Neural crest cell (in vitro differentiated cells): ENCODE data around the gene NEK7. TPM values are rescaled to one million over a fixed set of nuclear protein-coding genes. Genes with fewer than 3 reads are reported as not detected.
"Not testable (repeated sequence)": the region's sequence is repeated elsewhere in the genome, so short reads cannot be mapped to it uniquely, and the experiment has no call there.

ENCODE experiments used
- DNase-seq: peaks from one replicate; pipeline ENCODE4 v3.0.0; 2021; ENCODE audit warnings: low read depth, mixed read lengths, low spot score
- H3K27ac Mint-ChIP-seq: one replicate; pipeline ENCODE4 v1.8.0; 2021; ENCODE audit warnings: mild to moderate bottlenecking, mixed read lengths; ENCODE audit not compliant: unreplicated experiment
- H3K27me3 Mint-ChIP-seq: 2 replicates; pipeline ENCODE4 v1.8.0; 2021; ENCODE audit warnings: low read depth, mild to moderate bottlenecking, mixed read lengths
- H3K36me3 Mint-ChIP-seq: 2 replicates; pipeline ENCODE4 v1.8.0; 2021; ENCODE audit warnings: low read depth, mild to moderate bottlenecking, mixed read lengths
- H3K4me1 Mint-ChIP-seq: 2 replicates; pipeline ENCODE4 v1.8.0; 2021; ENCODE audit warnings: mixed read lengths
- H3K4me3 Mint-ChIP-seq: one replicate; pipeline ENCODE4 v1.8.0; 2021; ENCODE audit warnings: mild to moderate bottlenecking, mixed read lengths
- H3K9me3 Mint-ChIP-seq: 2 replicates; pipeline ENCODE4 v1.8.0; 2021; ENCODE audit warnings: mixed read lengths
- total RNA-seq: library from RNA; stranded (reverse); gene quantifications from 2 replicates; pipeline ENCODE4 v1.2.1, GENCODE V29; 2021
- TF ChIP-seq, protein P1 (sequence below): fragments of 200-600 bp; sonication (generic); conservative IDR thresholded peaks from 2 replicates; pipeline ENCODE4 v1.5.0; 2021; ENCODE audit warnings: antibody characterized with exemption, mild to moderate bottlenecking

NEK7 gene
- total RNA-seq, 1 donor from 2014 or later, result 12.5 TPM

DNA sequence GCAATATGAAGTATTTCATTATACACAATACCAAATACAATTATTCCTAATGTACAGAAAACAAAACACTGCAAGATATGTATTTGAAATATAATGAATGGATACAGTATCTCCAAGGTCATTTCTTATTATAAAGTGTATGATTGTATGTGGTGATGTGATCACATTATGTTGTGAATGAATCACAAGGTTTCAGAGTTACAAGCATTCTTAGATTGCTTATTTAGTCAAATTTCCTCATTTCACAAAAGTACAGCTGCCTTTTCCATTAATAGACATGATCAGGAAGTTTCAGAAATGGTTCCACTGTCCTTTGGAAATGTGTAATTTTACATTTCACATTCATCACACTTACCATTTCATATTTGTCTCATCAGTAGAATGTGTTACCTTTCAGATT, 28.3 kb upstream of the NEK7 start:
- H3K4me3 Mint-ChIP-seq, result no peak overlapping the region
- no peaks in the 10 kb centered on the region for H3K27me3 Mint-ChIP-seq
- DNase-seq, result no peak
- no peak overlapping the region for H3K27ac Mint-ChIP-seq
- TF ChIP-seq, protein P1, sequence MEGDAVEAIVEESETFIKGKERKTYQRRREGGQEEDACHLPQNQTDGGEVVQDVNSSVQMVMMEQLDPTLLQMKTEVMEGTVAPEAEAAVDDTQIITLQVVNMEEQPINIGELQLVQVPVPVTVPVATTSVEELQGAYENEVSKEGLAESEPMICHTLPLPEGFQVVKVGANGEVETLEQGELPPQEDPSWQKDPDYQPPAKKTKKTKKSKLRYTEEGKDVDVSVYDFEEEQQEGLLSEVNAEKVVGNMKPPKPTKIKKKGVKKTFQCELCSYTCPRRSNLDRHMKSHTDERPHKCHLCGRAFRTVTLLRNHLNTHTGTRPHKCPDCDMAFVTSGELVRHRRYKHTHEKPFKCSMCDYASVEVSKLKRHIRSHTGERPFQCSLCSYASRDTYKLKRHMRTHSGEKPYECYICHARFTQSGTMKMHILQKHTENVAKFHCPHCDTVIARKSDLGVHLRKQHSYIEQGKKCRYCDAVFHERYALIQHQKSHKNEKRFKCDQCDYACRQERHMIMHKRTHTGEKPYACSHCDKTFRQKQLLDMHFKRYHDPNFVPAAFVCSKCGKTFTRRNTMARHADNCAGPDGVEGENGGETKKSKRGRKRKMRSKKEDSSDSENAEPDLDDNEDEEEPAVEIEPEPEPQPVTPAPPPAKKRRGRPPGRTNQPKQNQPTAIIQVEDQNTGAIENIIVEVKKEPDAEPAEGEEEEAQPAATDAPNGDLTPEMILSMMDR, result no peak
- H3K4me1 Mint-ChIP-seq, result no peaks in the 10 kb centered on the region
- H3K9me3 Mint-ChIP-seq, result peaks cover 2% of the 10 kb centered on the region
- no peaks in the 10 kb centered on the region for H3K36me3 Mint-ChIP-seq

DNA sequence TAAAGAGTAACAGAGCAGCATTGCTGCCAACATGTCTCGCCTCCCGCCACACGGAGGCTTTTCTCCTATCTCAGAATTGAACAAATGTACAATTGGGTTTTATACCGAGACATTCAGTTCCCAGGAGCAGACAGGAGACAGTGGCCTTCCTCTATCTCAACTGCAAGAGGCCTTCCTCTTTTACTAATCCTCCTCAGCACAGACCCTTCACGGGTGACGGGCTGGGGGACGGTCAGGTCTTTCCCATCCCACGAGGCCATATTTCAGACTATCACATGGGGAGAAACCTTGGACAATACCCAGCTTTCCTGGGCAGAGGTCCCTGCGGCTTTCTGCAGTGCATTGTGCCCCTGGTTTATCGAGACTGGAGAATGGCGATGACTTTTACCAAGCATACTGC, 26.7 kb upstream of the NEK7 start:
- not testable (repeated sequence) for DNase-seq, H3K4me1 Mint-ChIP-seq, H3K27ac Mint-ChIP-seq, H3K27me3 Mint-ChIP-seq, H3K9me3 Mint-ChIP-seq, H3K4me3 Mint-ChIP-seq, H3K36me3 Mint-ChIP-seq

DNA sequence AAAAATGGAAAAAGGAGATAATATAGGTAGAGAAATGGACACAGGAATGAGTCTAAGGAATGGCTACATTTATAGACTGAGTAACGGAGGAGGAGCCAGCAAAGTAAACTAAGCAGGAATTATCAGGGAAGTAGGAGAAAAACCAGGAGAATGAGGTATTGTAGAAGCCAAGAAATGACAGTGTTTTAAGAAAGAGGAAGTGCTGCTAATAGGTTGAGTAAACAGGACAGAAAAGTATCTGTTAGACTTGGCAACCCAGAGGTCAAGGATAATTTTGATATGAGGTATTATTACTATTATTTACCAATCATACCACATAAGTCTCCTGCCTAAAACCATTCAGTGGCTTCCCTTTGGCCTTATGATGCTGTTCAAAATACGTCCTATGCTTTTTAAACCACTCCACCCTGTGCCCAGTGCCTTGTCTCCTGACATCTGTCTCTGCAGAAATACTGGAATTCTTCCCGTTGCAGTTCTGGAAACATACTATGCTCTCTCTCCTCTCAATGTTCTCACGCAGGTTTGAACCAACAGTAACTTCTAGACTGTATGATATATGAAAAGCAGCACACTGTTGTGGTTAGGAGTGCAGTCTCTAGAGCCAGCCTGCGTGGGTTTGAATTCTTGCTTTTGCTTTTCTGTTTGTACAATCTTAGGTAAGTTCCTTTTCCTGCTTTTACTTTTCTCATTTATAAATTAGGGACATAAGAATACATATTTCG, 24.6 kb upstream of the NEK7 start:
- no peaks in the 10 kb centered on the region for H3K27me3 Mint-ChIP-seq
- no peak for DNase-seq
- no peaks in the 10 kb centered on the region for H3K36me3 Mint-ChIP-seq
- H3K9me3 Mint-ChIP-seq, result peaks cover 5% of the 10 kb centered on the region
- TF ChIP-seq, protein P1, result no peak
- H3K4me1 Mint-ChIP-seq, result no peaks in the 10 kb centered on the region
- H3K4me3 Mint-ChIP-seq, result no peak overlapping the region
- peak overlapping the region; percentile 9 for H3K27ac Mint-ChIP-seq

DNA sequence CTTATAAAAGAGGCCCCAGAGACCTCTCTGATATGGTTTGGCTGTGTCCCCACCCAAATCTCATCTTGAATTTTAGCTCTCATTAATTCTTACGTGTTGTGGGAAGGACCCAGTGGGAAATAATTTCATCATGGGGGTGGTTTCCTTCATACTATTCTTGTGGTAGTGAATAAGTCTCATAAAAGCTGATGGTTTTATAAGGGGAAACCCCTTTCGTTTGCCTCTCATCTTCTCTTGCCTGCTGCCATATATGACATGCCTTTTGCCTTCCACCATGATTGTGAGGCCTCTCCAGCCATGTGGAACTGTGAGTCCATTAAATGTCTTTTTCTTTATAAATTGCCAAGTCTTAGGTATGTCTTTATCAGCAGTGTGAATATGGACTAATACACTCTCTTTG, 22.5 kb upstream of the NEK7 start:
- TF ChIP-seq, protein P1, result no peak
- no peak for DNase-seq
- Mint-ChIP-seq H3K36me3 (peaks cover 3% of the 10 kb centered on the region), H3K4me3 (no peak overlapping the region), H3K27me3 (no peaks in the 10 kb centered on the region), H3K4me1 (no peaks in the 10 kb centered on the region), H3K9me3 (peaks cover 18% of the 10 kb centered on the region), H3K27ac (no peak overlapping the region)

DNA sequence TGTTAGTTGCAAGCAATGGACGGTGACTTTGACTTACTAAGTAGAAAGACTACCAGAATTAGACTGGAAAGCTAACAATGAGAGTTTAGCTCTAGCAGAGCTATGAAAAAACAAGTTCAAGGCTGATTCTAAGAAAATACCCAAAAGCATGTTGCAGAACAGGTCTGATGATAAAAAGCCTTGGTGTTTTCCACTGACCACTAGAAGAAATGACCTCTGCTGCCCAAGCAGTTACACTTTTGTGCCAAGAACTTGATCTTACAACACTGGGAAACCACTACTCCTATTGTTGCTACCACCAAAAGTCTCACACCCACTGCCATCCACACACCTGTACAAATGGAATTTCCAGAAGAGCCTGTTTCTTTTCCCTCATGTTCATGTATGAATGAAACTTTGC, 21.4 kb upstream of the NEK7 start:
- no peak overlapping the region for H3K27ac Mint-ChIP-seq
- DNase-seq, result no peak
- TF ChIP-seq, protein P1, result no peak
- no peaks in the 10 kb centered on the region for H3K4me1 Mint-ChIP-seq
- peaks cover 3% of the 10 kb centered on the region for H3K36me3 Mint-ChIP-seq
- no peaks in the 10 kb centered on the region for H3K27me3 Mint-ChIP-seq
- peaks cover 18% of the 10 kb centered on the region for H3K9me3 Mint-ChIP-seq
- no peak overlapping the region for H3K4me3 Mint-ChIP-seq

DNA sequence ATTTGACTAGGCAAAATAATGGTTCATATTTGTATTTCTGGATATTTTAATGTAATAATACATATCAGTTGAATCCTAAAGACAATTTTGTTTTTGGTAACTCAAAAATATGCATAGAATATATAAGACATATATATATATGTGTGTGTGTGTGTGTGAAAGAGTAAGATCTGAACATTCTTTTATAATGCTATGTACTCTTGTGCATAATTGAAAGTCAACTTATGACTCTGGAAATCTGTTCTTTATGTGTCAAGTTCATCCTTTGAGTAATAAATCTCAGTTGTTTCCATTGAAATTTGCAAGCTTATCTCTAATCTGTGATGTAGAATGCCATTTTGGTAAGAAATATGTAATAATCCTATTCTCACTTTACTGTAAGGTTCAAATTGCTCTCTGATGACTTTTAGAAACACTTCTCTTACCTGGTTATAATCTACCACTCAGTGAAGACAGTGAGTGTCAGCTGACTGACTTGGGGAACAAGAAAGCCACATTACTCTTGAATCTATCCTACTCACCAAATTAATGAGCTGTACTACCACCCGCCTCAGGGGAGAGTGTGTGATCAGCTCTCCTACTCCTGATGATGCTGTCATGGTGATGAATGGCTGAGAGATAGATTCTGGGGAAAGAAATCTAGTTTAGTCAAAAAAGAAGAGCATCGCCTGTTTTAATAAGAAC, 15.0 kb upstream of the NEK7 start:
- H3K9me3 Mint-ChIP-seq, result peaks cover 13% of the 10 kb centered on the region
- no peak overlapping the region for H3K27ac Mint-ChIP-seq
- TF ChIP-seq, protein P1, result no peak

More for the DNA sequence above, 15.0 kb upstream of the NEK7 start:
- H3K36me3 Mint-ChIP-seq, result peaks cover 3% of the 10 kb centered on the region
- H3K27me3 Mint-ChIP-seq, result no peaks in the 10 kb centered on the region
- no peaks in the 10 kb centered on the region for H3K4me1 Mint-ChIP-seq
- no peak overlapping the region for H3K4me3 Mint-ChIP-seq
- DNase-seq, result no peak
